Mucosa of stomach (tissue), 1 donor: ENCODE results near the gene ARHGAP42.

Source experiments
- H3K27me3 ChIP-seq: one replicate; pipeline ENCODE4 v1.7.0; 2013; ENCODE audit warnings: mild to moderate bottlenecking, low read length; ENCODE audit not compliant: control insufficient read depth, insufficient read depth
- H3K36me3 ChIP-seq: one replicate; pipeline ENCODE4 v1.7.0; 2013; ENCODE audit warnings: low read length; ENCODE audit not compliant: control insufficient read depth, insufficient read depth
- H3K4me1 ChIP-seq: one replicate; pipeline ENCODE4 v1.7.0; 2013; ENCODE audit warnings: mild to moderate bottlenecking, low read length; ENCODE audit not compliant: control insufficient read depth, insufficient read depth
- H3K4me3 ChIP-seq: one replicate; pipeline ENCODE4 v1.7.0; 2013; ENCODE audit warnings: low read length
- H3K9ac ChIP-seq: one replicate; pipeline ENCODE4 v1.7.0; 2013; ENCODE audit warnings: mild to moderate bottlenecking, low read length, moderate library complexity
- H3K9me3 ChIP-seq: one replicate; pipeline ENCODE4 v1.7.0; 2013; ENCODE audit warnings: mild to moderate bottlenecking, low read length, moderate library complexity; ENCODE audit not compliant: control insufficient read depth
- donor health status: Pancreatic carcinoma.

ARHGAP42 gene

GRCh38 chr11:100817620-100818019 lies 130.5 kb downstream of the ARHGAP42 start:
- Histone ChIP-seq H3K9me3 (no peaks in the 10 kb centered on the region), H3K4me3 (no peak overlapping the region), H3K36me3 (no peaks in the 10 kb centered on the region), H3K9ac (no peak overlapping the region), H3K4me1 (peaks cover 1% of the 10 kb centered on the region), H3K27me3 (no peaks in the 10 kb centered on the region)

- no peaks in the 10 kb centered on the region for H3K36me3 ChIP-seq
- H3K4me1 ChIP-seq, result peaks cover 6% of the 10 kb centered on the region
- no peaks in the 10 kb centered on the region for H3K27me3 ChIP-seq
- no peak overlapping the region for H3K9ac ChIP-seq
- no peaks in the 10 kb centered on the region for H3K9me3 ChIP-seq
- H3K4me3 ChIP-seq, result no peak overlapping the region
Measured at GRCh38 chr11:100820621-100821020, 133.5 kb downstream of the ARHGAP42 start.

- no peaks in the 10 kb centered on the region for H3K27me3 ChIP-seq
- H3K9me3 ChIP-seq, result no peaks in the 10 kb centered on the region
- peaks cover 6% of the 10 kb centered on the region for H3K4me1 ChIP-seq
- no peak overlapping the region for H3K4me3 ChIP-seq
- no peak overlapping the region for H3K9ac ChIP-seq
- H3K36me3 ChIP-seq, result no peaks in the 10 kb centered on the region
Measured at GRCh38 chr11:100821198-100821597, 134.1 kb downstream of the ARHGAP42 start.

GRCh38 chr11:100823360-100823759 lies 136.3 kb downstream of the ARHGAP42 start:
- H3K36me3 ChIP-seq, result no peaks in the 10 kb centered on the region
- peaks cover 21% of the 10 kb centered on the region for H3K4me1 ChIP-seq
- no peaks in the 10 kb centered on the region for H3K27me3 ChIP-seq
- H3K9ac ChIP-seq, result no peak overlapping the region
- H3K9me3 ChIP-seq, result no peaks in the 10 kb centered on the region
- H3K4me3 ChIP-seq, result no peak overlapping the region

GRCh38 chr11:100824041-100824809 lies 137.1 kb downstream of the ARHGAP42 start:
- Histone ChIP-seq H3K9ac (no peak overlapping the region), H3K36me3 (no peaks in the 10 kb centered on the region), H3K27me3 (no peaks in the 10 kb centered on the region), H3K4me1 (peaks cover 22% of the 10 kb centered on the region), H3K4me3 (no peak overlapping the region), H3K9me3 (no peaks in the 10 kb centered on the region)

GRCh38 chr11:100825626-100826025 lies 138.5 kb downstream of the ARHGAP42 start:
- H3K9me3 ChIP-seq, result no peaks in the 10 kb centered on the region
- H3K4me3 ChIP-seq, result no peak overlapping the region
- H3K9ac ChIP-seq, result no peak overlapping the region
- no peaks in the 10 kb centered on the region for H3K36me3 ChIP-seq
- peaks cover 26% of the 10 kb centered on the region for H3K4me1 ChIP-seq
- no peaks in the 10 kb centered on the region for H3K27me3 ChIP-seq

- H3K4me3 ChIP-seq, result no peak overlapping the region
- peaks cover 38% of the 10 kb centered on the region for H3K4me1 ChIP-seq
Measured at GRCh38 chr11:100827934-100828661, 141.0 kb downstream of the ARHGAP42 start.

GRCh38 chr11:100830274-100830673 lies 143.2 kb downstream of the ARHGAP42 start:
- H3K4me3 ChIP-seq, result no peak overlapping the region
- H3K9ac ChIP-seq, result no peak overlapping the region
- H3K9me3 ChIP-seq, result no peaks in the 10 kb centered on the region
- H3K4me1 ChIP-seq, result peaks cover 42% of the 10 kb centered on the region
- no peaks in the 10 kb centered on the region for H3K27me3 ChIP-seq
- no peaks in the 10 kb centered on the region for H3K36me3 ChIP-seq

More at GRCh38 chr11:100827934-100828661, 141.0 kb downstream of the ARHGAP42 start:
- H3K27me3 ChIP-seq, result no peaks in the 10 kb centered on the region
- H3K9ac ChIP-seq, result no peak overlapping the region
- no peaks in the 10 kb centered on the region for H3K36me3 ChIP-seq
- H3K9me3 ChIP-seq, result no peaks in the 10 kb centered on the region

- Histone ChIP-seq H3K9ac (no peak overlapping the region), H3K4me3 (no peak overlapping the region)
Measured at GRCh38 chr11:100830978-100831732, 144.1 kb downstream of the ARHGAP42 start.

GRCh38 chr11:100831929-100832494 lies 144.9 kb downstream of the ARHGAP42 start:
- H3K36me3 ChIP-seq, result no peaks in the 10 kb centered on the region
- H3K4me1 ChIP-seq, result peaks cover 41% of the 10 kb centered on the region
- H3K9ac ChIP-seq, result no peak overlapping the region
- H3K4me3 ChIP-seq, result no peak overlapping the region
- no peaks in the 10 kb centered on the region for H3K27me3 ChIP-seq
- no peaks in the 10 kb centered on the region for H3K9me3 ChIP-seq

More at GRCh38 chr11:100830978-100831732, 144.1 kb downstream of the ARHGAP42 start:
- Histone ChIP-seq H3K9me3 (no peaks in the 10 kb centered on the region), H3K27me3 (no peaks in the 10 kb centered on the region), H3K36me3 (no peaks in the 10 kb centered on the region), H3K4me1 (peaks cover 42% of the 10 kb centered on the region)

- H3K9me3 ChIP-seq, result no peaks in the 10 kb centered on the region
- no peaks in the 10 kb centered on the region for H3K36me3 ChIP-seq
- peaks cover 33% of the 10 kb centered on the region for H3K4me1 ChIP-seq
- no peaks in the 10 kb centered on the region for H3K27me3 ChIP-seq
- H3K4me3 ChIP-seq, result no peak overlapping the region
- no peak overlapping the region for H3K9ac ChIP-seq
Measured at GRCh38 chr11:100832829-100833228, 145.7 kb downstream of the ARHGAP42 start.
